Measurements from ENCODE around the gene IL36A. TPM values are rescaled to one million over a fixed set of nuclear protein-coding genes. Genes with fewer than 3 reads are reported as not detected.

Gene IL36A
- total RNA-seq, 1 donor = not detected

GRCh38 chr2:113053666-113054065 is 48.4 kb downstream of the IL36A start:
- Histone ChIP-seq H2AFZ (ENCODE audit: low read length) (no peak overlapping the region), H3K4me2 (ENCODE audit: insufficient read depth, low read length) (no peak overlapping the region), H3K4me3 (ENCODE audit: insufficient read depth, low read length) (no peak overlapping the region), H4K20me1 (ENCODE audit: insufficient read depth, low read length) (no peaks in the 10 kb centered on the region), H3K36me3 (ENCODE audit: insufficient read depth, low read length) (no peaks in the 10 kb centered on the region), H3K79me2 (ENCODE audit: insufficient read depth, low read length) (no peaks in the 10 kb centered on the region), H3K9me3 (ENCODE audit: low read depth, low read length) (peaks cover 2% of the 10 kb centered on the region), H3K4me1 (ENCODE audit: insufficient read depth, low read length) (no peaks in the 10 kb centered on the region), H3K27me3 (ENCODE audit: insufficient read depth, low read length) (peaks cover 10% of the 10 kb centered on the region), H3K27ac (ENCODE audit: low read depth, low read length) (no peak overlapping the region)
- no peak for DNase-seq (ENCODE audit: insufficient read length, low spot score, missing footprints)
- no peak for TF ChIP-seq CTCF (IDR thresholded peaks at IDR 0.05; ENCODE audit: extremely low read depth, low read depth, low read length)

- no peaks in the 10 kb centered on the region for H3K36me3 ChIP-seq (ENCODE audit: insufficient read depth, low read length)
- DNase-seq (ENCODE audit: insufficient read length, low spot score, missing footprints) = no peak
- H3K27me3 ChIP-seq (ENCODE audit: insufficient read depth, low read length) = peaks cover 7% of the 10 kb centered on the region
- no peaks in the 10 kb centered on the region for H4K20me1 ChIP-seq (ENCODE audit: insufficient read depth, low read length)
- TF ChIP-seq CTCF (IDR thresholded peaks at IDR 0.05; ENCODE audit: extremely low read depth, low read depth, low read length) = no peak
- H3K79me2 ChIP-seq (ENCODE audit: insufficient read depth, low read length) = no peaks in the 10 kb centered on the region
- H3K27ac ChIP-seq (ENCODE audit: low read depth, low read length) = no peak overlapping the region
- H3K4me2 ChIP-seq (ENCODE audit: insufficient read depth, low read length) = no peak overlapping the region
- H2AFZ ChIP-seq (ENCODE audit: low read length) = no peak overlapping the region
- no peak overlapping the region for H3K4me3 ChIP-seq (ENCODE audit: insufficient read depth, low read length)
- H3K9me3 ChIP-seq (ENCODE audit: low read depth, low read length) = peaks cover 2% of the 10 kb centered on the region
- H3K4me1 ChIP-seq (ENCODE audit: insufficient read depth, low read length) = no peaks in the 10 kb centered on the region
These were observed 48.8 kb downstream of the IL36A start for GRCh38 chr2:113054066-113054465.

GRCh38 chr2:113056521-113056920 is 51.3 kb downstream of the IL36A start:
- TF ChIP-seq CTCF (IDR thresholded peaks at IDR 0.05; ENCODE audit: extremely low read depth, low read depth, low read length) = no peak
- no peak overlapping the region for H3K4me3 ChIP-seq (ENCODE audit: insufficient read depth, low read length)
- H2AFZ ChIP-seq (ENCODE audit: low read length) = no peak overlapping the region
- H3K4me1 ChIP-seq (ENCODE audit: insufficient read depth, low read length) = no peaks in the 10 kb centered on the region
- peaks cover 2% of the 10 kb centered on the region for H3K9me3 ChIP-seq (ENCODE audit: low read depth, low read length)
- H4K20me1 ChIP-seq (ENCODE audit: insufficient read depth, low read length) = no peaks in the 10 kb centered on the region
- no peaks in the 10 kb centered on the region for H3K36me3 ChIP-seq (ENCODE audit: insufficient read depth, low read length)
- peaks cover 10% of the 10 kb centered on the region for H3K27me3 ChIP-seq (ENCODE audit: insufficient read depth, low read length)
- H3K4me2 ChIP-seq (ENCODE audit: insufficient read depth, low read length) = no peak overlapping the region
- no peak for DNase-seq (ENCODE audit: insufficient read length, low spot score, missing footprints)
- no peaks in the 10 kb centered on the region for H3K79me2 ChIP-seq (ENCODE audit: insufficient read depth, low read length)
- H3K27ac ChIP-seq (ENCODE audit: low read depth, low read length) = no peak overlapping the region

GRCh38 chr2:113057117-113057516 is 51.9 kb downstream of the IL36A start:
- no peaks in the 10 kb centered on the region for H3K4me1 ChIP-seq (ENCODE audit: insufficient read depth, low read length)
- no peak overlapping the region for H3K27ac ChIP-seq (ENCODE audit: low read depth, low read length)
- no peak overlapping the region for H3K4me3 ChIP-seq (ENCODE audit: insufficient read depth, low read length)
- no peak overlapping the region for H3K4me2 ChIP-seq (ENCODE audit: insufficient read depth, low read length)
- peaks cover 2% of the 10 kb centered on the region for H3K9me3 ChIP-seq (ENCODE audit: low read depth, low read length)
- H4K20me1 ChIP-seq (ENCODE audit: insufficient read depth, low read length) = no peaks in the 10 kb centered on the region
- DNase-seq (ENCODE audit: insufficient read length, low spot score, missing footprints) = peak; percentile 67
- peaks cover 10% of the 10 kb centered on the region for H3K27me3 ChIP-seq (ENCODE audit: insufficient read depth, low read length)
- H3K79me2 ChIP-seq (ENCODE audit: insufficient read depth, low read length) = no peaks in the 10 kb centered on the region
- H2AFZ ChIP-seq (ENCODE audit: low read length) = no peak overlapping the region
- no peak for TF ChIP-seq CTCF (IDR thresholded peaks at IDR 0.05; ENCODE audit: extremely low read depth, low read depth, low read length)
- no peaks in the 10 kb centered on the region for H3K36me3 ChIP-seq (ENCODE audit: insufficient read depth, low read length)

Small RNAs within 50 kb of the gene (small RNA-seq; reads per million reads assigned to genes)
- gene HMGN2P23 = not detected

Other genes with a start within 250 kb of the IL36A start
- 1.1 and 1.5 TPM in 2 replicates for gene CKAP2L, start 240.8 kb upstream of the IL36A start, total RNA-seq
- not detected in 2 replicates for gene IL1A, start 221.0 kb upstream of the IL36A start, total RNA-seq
- 0.36 TPM in 1 of 2 replicates, not detected in the other for gene IL1B, start 168.7 kb upstream of the IL36A start, total RNA-seq
- gene IL37, start 94.3 kb upstream of the IL36A start, total RNA-seq = not detected in 2 replicates
- gene IL36G, start 27.5 kb upstream of the IL36A start, total RNA-seq = not detected in 2 replicates
- not detected in 2 replicates for gene IL36B, start 47.4 kb downstream of the IL36A start, total RNA-seq
- not detected in 2 replicates for gene IL36RN, start 53.7 kb downstream of the IL36A start, total RNA-seq
- not detected in 2 replicates for gene IL1F10, start 62.5 kb downstream of the IL36A start, total RNA-seq
- gene IL1RN, start 122.1 kb downstream of the IL36A start, total RNA-seq = not detected in 2 replicates
- gene PSD4, start 168.5 kb downstream of the IL36A start, total RNA-seq = 1.2 and 1.8 TPM in 2 replicates

All from osteoblast (primary cell).